ENCODE results near the gene SLC25A46.

- TF ChIP-seq EZH2 (IDR thresholded peaks at IDR 0.05; ENCODE audit: borderline replicate concordance, low read length) (no peak), CTCF (conservative IDR thresholded peaks at IDR 0.05 in 1 of 2, IDR thresholded peaks at IDR 0.05 in 1 of 2; ENCODE audit: extremely low read depth in 1 of 2, insufficient read depth in 1 of 2, low read depth in 1 of 2, low read length in 2 of 2) (no peak)
These were observed 15.4 kb downstream of the SLC25A46 start for GRCh38 chr5:110754181-110754580.

Measured in mammary epithelial cell (primary cell).